OCI-LY1 (cell line): ENCODE data around the gene C8B.

Experiments
- H2AFZ ChIP-seq: fragments of 200-600 bp; sonication (generic), shearing (Covaris generic); 2 replicates; pipeline ENCODE4 v1.6.0; 2014; ENCODE audit warnings: antibody characterized with exemption, mild to moderate bottlenecking, low read length
- H3F3A ChIP-seq: fragments of 200-600 bp; sonication (generic), shearing (Covaris generic); 2 replicates; pipeline ENCODE4 v1.6.0; 2014; ENCODE audit warnings: mild to moderate bottlenecking, antibody characterized with exemption, low read length, moderate library complexity; ENCODE audit not compliant: insufficient read depth
- H3K27ac ChIP-seq: fragments of 200-600 bp; sonication (generic); 2 replicates; pipeline ENCODE4 v1.5.1; 2014; ENCODE audit warnings: low read length, mixed run types, mild to moderate bottlenecking, low read depth; ENCODE audit not compliant: poor library complexity, severe bottlenecking
- H3K27me3 ChIP-seq: fragments of 200-600 bp; sonication (generic); 2 replicates; pipeline ENCODE4 v1.6.0; 2014; ENCODE audit warnings: antibody characterized with exemption, mild to moderate bottlenecking, low read length, moderate library complexity; ENCODE audit not compliant: insufficient read depth
- H3K36me3 ChIP-seq: fragments of 200-600 bp; sonication (generic); 2 replicates; pipeline ENCODE4 v1.6.1; 2014; ENCODE audit warnings: mild to moderate bottlenecking, antibody characterized with exemption, low read length, moderate library complexity, mixed read lengths; ENCODE audit not compliant: insufficient read depth
- H3K4me1 ChIP-seq: fragments of 200-600 bp; sonication (generic); 2 replicates; pipeline ENCODE4 v1.5.1; 2014; ENCODE audit warnings: mild to moderate bottlenecking, low read length, moderate library complexity; ENCODE audit not compliant: insufficient read depth, severe bottlenecking
- H3K4me2 ChIP-seq: fragments of 200-600 bp; sonication (generic), shearing (Covaris generic); 2 replicates; pipeline ENCODE4 v1.6.1; 2014; ENCODE audit warnings: low read length
- H3K4me3 ChIP-seq: fragments of 200-600 bp; sonication (generic); 2 replicates; pipeline ENCODE4 v1.5.1; 2014; ENCODE audit warnings: low read length, low read depth, mild to moderate bottlenecking, mixed read lengths; ENCODE audit not compliant: poor library complexity, severe bottlenecking
- H3K79me2 ChIP-seq: fragments of 200-600 bp; shearing (Covaris generic); 2 replicates; pipeline ENCODE4 v1.6.1; 2016; ENCODE audit warnings: mixed run types, low read length, mixed read lengths; ENCODE audit not compliant: insufficient read depth
- H3K9ac ChIP-seq: fragments of 200-600 bp; sonication (generic), shearing (Covaris generic); 2 replicates; pipeline ENCODE4 v1.6.1; 2014; ENCODE audit warnings: mild to moderate bottlenecking, low read length, mixed read lengths
- H3K9me2 ChIP-seq: fragments of 200-600 bp; sonication (generic), shearing (Covaris generic); 2 replicates; pipeline ENCODE4 v1.6.1; 2014; ENCODE audit warnings: low read depth, mild to moderate bottlenecking, low read length, mixed read lengths
- H3K9me3 ChIP-seq: fragments of 200-600 bp; shearing (Covaris generic); 2 replicates; pipeline ENCODE4 v1.6.1; 2014; ENCODE audit warnings: low read length, mixed read lengths
- H4K20me1 ChIP-seq: fragments of 200-600 bp; sonication (generic), shearing (Covaris generic); 2 replicates; pipeline ENCODE4 v1.6.0; 2016; ENCODE audit warnings: mild to moderate bottlenecking, low read length; ENCODE audit not compliant: insufficient read depth
- EZH2 ChIP-seq: fragments of 200-600 bp; sonication (generic), shearing (Covaris generic); IDR thresholded peaks from 2 replicates; pipeline ENCODE4 v1.8.0; 2017; ENCODE audit warnings: borderline replicate concordance, mixed run types, mild to moderate bottlenecking, antibody characterized with exemption, low read length, moderate library complexity, mixed read lengths
- TF ChIP-seq, protein P1 (sequence below): fragments of 200-600 bp; sonication (generic), shearing (Covaris generic); IDR thresholded peaks from 2 replicates; pipeline ENCODE4 v1.5.1; 2017; ENCODE audit warnings: mild to moderate bottlenecking, antibody characterized with exemption, low read length, moderate library complexity, mixed read lengths

The C8B gene

DNA sequence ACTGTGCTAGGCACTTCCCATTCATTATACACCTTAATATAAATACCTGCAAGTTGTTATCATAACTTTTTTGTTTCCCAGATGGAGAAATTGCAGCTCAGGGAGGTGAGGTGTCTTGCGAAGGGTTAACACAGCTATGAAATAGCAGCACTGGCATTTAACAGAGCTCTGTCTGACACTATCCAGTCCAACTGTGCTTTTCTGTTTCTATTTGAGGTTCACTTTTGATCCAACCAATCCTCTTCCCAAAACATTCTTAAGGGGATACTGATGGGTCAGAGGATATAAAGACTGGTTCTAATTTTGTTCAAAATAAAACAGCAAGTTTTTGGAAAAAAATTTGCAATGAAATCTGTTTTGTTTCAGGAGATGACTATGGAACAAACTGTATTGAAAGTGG, 46.5 kb upstream of the C8B start:
- no peaks in the 10 kb centered on the region for H4K20me1 ChIP-seq
- H3K27me3 ChIP-seq, result 0 out of 2 replicates have a peak, but pooled peaks cover 6% of the 10 kb centered on the region
- H3K4me3 ChIP-seq, result no peak overlapping the region
- no peaks in the 10 kb centered on the region for H3K79me2 ChIP-seq
- H3K9me3 ChIP-seq, result no peaks in the 10 kb centered on the region
- H3K9me2 ChIP-seq, result no peaks in the 10 kb centered on the region
- no peak overlapping the region for H3K27ac ChIP-seq
- TF ChIP-seq EZH2, result no peak
- TF ChIP-seq, protein P1, sequence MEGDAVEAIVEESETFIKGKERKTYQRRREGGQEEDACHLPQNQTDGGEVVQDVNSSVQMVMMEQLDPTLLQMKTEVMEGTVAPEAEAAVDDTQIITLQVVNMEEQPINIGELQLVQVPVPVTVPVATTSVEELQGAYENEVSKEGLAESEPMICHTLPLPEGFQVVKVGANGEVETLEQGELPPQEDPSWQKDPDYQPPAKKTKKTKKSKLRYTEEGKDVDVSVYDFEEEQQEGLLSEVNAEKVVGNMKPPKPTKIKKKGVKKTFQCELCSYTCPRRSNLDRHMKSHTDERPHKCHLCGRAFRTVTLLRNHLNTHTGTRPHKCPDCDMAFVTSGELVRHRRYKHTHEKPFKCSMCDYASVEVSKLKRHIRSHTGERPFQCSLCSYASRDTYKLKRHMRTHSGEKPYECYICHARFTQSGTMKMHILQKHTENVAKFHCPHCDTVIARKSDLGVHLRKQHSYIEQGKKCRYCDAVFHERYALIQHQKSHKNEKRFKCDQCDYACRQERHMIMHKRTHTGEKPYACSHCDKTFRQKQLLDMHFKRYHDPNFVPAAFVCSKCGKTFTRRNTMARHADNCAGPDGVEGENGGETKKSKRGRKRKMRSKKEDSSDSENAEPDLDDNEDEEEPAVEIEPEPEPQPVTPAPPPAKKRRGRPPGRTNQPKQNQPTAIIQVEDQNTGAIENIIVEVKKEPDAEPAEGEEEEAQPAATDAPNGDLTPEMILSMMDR, result no peak
- H3K9ac ChIP-seq, result no peak overlapping the region
- no peaks in the 10 kb centered on the region for H3K36me3 ChIP-seq
- H3K4me1 ChIP-seq, result no peaks in the 10 kb centered on the region
- H3F3A ChIP-seq, result no peaks in the 10 kb centered on the region
- no peak overlapping the region for H2AFZ ChIP-seq
- H3K4me2 ChIP-seq, result no peak overlapping the region

DNA sequence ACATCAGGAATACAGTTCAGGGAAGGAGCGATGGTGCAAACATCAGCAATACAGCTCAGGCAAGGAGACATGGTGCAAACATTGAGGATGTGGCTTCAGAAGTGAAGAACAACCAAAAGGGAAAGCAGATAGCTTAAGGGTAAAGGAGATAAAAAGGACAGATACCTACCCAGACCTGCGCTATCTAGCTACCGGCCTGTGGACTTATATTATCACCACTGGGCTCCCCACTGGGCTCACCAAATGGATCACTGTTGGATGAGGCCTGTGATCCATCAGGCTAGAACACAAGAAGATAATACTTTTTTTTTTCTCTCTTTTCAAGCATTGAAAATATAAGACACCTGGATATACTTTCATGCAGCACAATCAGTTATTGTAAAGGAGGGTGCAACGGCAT, 44.7 kb upstream of the C8B start:
- no peaks in the 10 kb centered on the region for H3F3A ChIP-seq

DNA sequence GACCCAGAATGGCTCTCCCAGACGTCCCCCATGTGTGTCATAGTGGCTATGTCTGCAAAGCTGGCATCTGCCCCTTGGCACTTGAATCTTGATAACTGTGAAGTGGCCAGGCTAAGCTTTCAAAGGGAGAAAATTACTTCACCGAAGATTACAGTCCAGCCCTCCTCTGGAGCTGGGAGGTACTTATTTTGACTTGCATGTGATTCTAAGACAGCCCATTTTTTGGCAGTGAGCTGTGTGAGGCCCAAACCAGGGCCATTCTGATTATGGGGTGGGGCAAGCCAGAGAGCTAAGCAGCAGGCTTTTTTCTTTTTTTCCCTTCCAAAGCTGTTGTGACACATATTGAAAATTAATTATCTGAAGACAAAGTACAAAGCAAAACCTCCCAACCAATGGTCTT, 42.1 kb upstream of the C8B start:
- no peaks in the 10 kb centered on the region for H3K4me1 ChIP-seq
- no peak overlapping the region for H3K4me3 ChIP-seq
- H3K9me2 ChIP-seq, result no peaks in the 10 kb centered on the region
- H3F3A ChIP-seq, result no peaks in the 10 kb centered on the region
- H3K79me2 ChIP-seq, result no peaks in the 10 kb centered on the region
- H2AFZ ChIP-seq, result no peak overlapping the region
- H3K27me3 ChIP-seq, result 0 out of 2 replicates have a peak, but pooled peaks cover 6% of the 10 kb centered on the region
- H3K36me3 ChIP-seq, result no peaks in the 10 kb centered on the region
- TF ChIP-seq EZH2, result no peak
- TF ChIP-seq, protein P1, result no peak
- H3K9ac ChIP-seq, result no peak overlapping the region
- H3K27ac ChIP-seq, result no peak overlapping the region
- no peak overlapping the region for H3K4me2 ChIP-seq
- no peaks in the 10 kb centered on the region for H3K9me3 ChIP-seq
- no peaks in the 10 kb centered on the region for H4K20me1 ChIP-seq

More for the DNA sequence above, 44.7 kb upstream of the C8B start:
- H3K4me3 ChIP-seq, result no peak overlapping the region
- no peak overlapping the region for H2AFZ ChIP-seq
- no peaks in the 10 kb centered on the region for H4K20me1 ChIP-seq
- H3K27ac ChIP-seq, result no peak overlapping the region
- no peak overlapping the region for H3K4me2 ChIP-seq
- no peaks in the 10 kb centered on the region for H3K79me2 ChIP-seq
- H3K4me1 ChIP-seq, result no peaks in the 10 kb centered on the region
- H3K27me3 ChIP-seq, result 0 out of 2 replicates have a peak, but pooled peaks cover 6% of the 10 kb centered on the region
- H3K9ac ChIP-seq, result no peak overlapping the region
- TF ChIP-seq, protein P1, result no peak
- no peak for TF ChIP-seq EZH2
- H3K9me2 ChIP-seq, result no peaks in the 10 kb centered on the region
- no peaks in the 10 kb centered on the region for H3K36me3 ChIP-seq
- H3K9me3 ChIP-seq, result no peaks in the 10 kb centered on the region
